Stimulated activated naive CD8-positive, alpha-beta T cell treated with anti-CD3 and anti-CD28 coated beads, Interleukin-15, Interleukin-2, amounts not matched to agents 100 U/mL and 50 U/mL, for 24 hours (primary cell): ENCODE data around the gene PCDH9.

Source experiments
- ATAC-seq: fragments of 150-1000 bp; cut with Tn5 transposase; one replicate; pipeline ENCODE4 v1.10.0; 2021
- DNase-seq: peaks from one replicate; pipeline ENCODE4 v3.0.0; 2021

Gene PCDH9

DNA sequence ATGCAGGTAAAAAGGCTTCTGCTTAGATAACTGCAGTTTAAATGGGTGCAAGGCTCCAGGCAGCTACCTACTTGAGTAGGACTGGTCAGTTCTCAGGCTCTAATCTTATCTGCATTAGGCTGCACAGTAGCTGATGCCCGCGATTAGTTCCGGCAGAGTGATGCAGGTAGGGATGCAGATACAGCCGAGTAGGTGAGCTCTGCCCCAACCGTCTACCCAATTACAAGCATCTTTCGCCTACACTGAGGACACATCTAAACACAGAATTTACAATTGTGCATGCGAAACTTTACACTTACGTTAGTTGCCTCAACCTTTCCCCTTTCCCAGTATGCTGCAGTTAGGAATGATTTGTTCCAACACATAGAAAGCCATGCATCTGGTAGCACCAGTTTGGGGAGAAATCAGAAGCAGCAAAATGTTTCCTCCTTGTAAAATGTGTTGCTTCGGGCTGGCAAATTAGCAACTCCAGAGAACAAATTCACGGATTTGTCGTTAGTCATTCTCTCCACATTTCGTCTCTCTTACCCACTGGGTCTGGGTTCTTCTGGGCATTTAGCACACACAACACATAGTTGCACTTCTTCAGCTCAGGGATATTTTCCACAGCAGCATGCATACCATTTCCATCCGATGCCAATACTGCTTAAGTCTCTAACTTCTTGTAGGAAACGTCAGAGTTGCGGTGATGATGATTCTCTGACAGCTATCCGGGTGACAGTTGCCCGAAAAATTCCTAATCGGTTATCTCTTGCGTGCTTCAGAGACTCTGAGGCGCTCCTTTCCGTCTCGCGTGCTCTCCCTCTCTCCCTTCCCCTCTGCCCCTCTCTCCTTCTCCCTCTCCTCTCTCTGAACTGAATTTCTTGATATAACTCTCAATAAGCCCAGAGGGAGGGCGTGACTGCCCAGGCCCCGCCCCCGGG lies at the start of gene PCDH9:
Gene PCDH9, minus strand, starts transcription at position 856 of the 923 bp plus-strand sequence. CDS start 1,896 bp downstream, outside the sequence.
- DNase-seq, result no peak
- ATAC-seq, result no peak

DNA sequence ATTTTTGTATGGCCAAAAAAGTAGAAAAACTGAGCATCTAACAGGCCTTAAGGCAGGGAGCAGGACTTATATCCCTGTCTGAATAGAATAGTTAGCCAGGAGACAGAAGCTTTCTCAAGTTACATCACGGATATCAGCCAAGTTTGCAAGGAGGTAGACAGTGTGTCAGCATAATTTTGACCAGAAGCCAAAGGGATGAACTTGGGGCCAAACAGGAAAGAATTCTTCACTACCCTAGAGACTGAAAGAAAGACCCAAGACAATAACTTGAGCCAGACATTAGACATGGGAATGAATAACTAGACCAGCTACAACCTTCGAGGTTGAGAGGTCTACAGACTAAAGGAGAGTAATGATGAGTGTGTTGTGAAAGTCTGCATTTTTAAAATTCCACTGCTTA lies 48.1 kb upstream of the PCDH9 start:
- DNase-seq (no peak), ATAC-seq (no peak)

DNA sequence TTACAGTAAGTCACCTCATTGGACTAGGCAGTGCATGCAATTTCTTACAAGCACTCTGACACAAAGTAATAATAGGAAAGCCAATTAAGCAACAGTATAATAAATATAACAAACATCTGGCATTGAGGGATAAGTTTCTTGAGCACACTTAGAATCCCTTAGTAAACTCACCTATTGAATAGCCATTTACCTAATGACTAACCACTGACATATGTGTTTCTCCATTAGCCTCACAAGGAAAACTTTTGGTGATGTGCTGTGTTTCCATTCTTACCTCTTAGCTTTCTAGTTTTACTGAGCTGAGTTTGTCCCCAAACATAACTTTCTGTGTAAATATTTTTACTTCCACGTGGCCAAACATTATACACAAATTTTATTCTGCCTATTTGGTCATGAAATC lies 47.4 kb upstream of the PCDH9 start:
- ATAC-seq, result no peak
- no peak for DNase-seq

DNA sequence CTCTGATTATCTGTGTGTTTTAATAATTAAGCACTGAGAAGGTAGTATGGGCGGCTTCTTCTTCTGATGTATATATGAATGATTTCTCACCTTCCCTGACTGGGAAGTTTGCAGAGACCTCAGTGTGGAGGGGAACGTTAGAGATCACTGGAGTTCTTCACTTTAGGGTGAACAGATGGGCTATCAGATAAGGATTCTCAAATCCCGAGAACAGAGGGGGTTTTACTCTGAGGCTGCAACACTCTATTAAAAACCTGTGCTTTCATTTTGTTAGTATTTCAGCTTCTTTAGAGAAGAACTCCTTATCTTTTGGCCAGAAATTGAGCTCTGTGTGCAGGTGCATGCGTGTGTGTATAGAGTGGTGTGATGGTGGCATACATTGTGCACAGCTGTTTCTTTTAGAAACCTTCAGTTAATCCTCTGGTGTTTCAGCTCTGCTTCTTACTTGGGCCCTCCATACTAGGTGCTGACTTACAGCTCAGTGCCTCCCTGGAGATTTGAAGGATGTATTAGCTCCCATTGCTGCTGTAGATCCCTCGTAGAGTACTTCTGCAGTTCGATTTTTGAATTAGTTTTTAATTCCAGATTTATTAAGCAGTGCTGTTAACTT lies 45.3 kb upstream of the PCDH9 start:
- ATAC-seq (no peak), DNase-seq (no peak)

- ATAC-seq (no peak), DNase-seq (no peak)
Measured at GRCh38 chr13:67273001-67273400, 42.9 kb upstream of the PCDH9 start.

GRCh38 chr13:67267136-67267535 lies 37.0 kb upstream of the PCDH9 start:
- ATAC-seq (no peak), DNase-seq (no peak)

DNA sequence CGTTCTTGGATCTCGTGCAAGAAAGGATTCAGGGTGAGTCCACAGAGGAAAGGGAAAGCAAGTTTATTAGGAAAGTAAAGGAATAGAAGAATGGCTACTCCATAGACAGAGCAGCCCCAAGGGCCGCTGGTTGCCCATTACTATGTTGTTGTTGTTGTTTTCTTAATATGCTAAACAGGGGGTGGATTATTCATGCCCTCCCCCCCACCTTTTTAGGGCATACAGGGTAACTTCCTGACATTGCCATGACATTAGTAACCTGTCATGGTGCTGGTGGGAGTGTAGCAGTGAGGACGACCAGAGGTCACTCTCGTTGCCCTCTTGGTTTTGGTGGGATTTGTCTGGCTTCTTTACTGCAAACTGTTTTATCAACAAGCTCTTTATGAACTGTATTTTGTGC lies 29.1 kb upstream of the PCDH9 start:
- no peak for DNase-seq
- no peak for ATAC-seq

- ATAC-seq (no peak), DNase-seq (no peak)
Measured at GRCh38 chr13:67258482-67258881, 28.3 kb upstream of the PCDH9 start.

- DNase-seq (no peak), ATAC-seq (no peak)
Measured at GRCh38 chr13:67238861-67239260, 8.7 kb upstream of the PCDH9 start.

DNA sequence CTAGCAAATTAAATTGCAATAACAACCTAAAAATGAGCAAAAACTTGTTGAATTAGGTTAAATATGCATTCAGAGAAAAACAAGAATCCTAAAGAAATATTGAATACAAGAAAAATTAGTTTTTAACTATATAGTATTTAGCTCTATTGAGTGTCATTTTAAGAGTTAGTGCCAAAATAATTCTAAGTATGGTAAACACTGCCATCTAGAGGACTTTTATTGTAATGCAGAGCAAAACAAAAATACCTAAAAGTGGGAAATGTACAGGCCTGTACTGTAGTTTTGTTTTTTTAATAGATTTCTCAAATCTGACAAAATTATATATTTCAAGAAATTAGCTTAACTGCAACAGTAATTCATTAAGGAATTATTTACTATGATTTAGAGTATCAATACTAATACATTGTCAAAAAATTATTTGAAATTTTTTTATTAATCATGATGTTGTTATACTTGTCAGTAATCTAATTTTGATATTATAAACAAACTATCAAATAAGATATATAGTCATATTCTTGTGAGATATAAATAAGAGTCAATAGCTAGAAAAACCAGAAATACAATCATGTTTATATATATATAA lies 8.2 kb upstream of the PCDH9 start:
- ATAC-seq (no peak), DNase-seq (no peak)

DNA sequence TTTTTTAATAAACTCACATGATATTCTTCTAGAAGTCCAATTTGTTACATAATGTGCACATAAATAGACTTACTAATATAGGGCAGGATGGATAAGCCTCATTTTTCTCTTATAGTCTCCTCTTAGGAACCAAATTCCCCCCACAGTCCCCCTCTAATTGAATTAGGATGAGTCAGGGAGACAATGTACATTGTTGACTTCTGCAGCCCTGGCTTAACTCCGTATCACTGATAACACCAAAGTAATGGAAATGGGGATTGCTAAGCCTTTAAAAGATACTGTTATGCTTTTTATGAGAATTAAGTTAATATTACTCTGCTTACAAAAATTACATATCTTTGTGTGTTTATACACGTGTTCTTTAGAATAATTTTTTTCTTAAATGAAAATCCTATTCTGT lies 5.1 kb upstream of the PCDH9 start:
- DNase-seq, result no peak
- no peak for ATAC-seq

DNA sequence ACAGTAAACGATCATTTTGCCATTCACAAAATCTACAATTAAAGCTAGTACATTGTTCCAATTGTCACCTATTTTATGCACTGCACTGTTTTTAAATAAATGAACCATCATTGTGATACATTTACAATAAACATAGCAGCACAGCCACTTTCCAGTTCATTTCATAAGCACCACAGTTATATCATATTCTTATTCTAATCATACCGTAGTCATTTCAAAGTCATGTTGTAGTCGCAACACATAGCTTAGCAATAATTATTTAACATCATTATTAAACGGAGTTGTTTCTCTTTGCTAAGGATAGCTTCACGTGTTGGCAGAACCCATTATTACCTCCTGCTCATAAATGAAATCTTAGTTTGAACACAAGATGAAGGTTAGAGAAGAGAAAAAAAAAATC lies 2.2 kb upstream of the PCDH9 start:
- ATAC-seq, result no peak
- no peak for DNase-seq

DNA sequence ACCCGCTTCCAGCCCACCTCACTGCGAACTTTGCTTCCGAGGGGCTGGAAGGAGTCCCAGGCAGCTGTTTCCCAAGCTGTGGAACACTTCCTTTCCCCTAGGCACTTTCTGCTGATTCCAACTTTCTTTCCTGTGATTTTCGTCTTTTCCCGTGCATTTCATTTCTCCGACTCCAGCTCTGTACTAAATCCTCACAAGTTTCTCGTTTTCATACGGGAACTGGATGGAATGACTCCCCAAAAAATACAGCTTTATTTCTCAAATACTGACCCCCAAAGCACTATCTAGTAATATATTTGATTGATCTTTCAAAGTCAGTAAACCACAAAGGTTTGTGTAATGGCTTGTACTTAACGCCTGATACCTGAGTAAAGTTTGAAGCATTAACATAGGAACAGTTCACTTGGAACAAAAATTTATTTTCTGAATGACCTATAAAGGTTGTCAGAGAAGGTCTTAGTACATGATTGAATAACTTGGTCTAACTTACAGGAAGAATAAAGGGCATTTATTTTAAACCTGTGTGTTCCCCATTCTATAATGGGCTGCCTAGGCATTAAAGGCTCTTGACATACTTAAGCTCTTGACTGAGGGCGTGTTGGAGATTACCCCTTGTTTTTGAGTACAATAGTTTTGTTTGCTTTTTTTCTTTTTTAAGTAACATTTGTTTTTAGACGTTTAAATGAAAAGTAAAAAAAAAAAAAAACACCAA lies 1.3 kb upstream of the PCDH9 start:
- DNase-seq (no peak), ATAC-seq (no peak)

DNA sequence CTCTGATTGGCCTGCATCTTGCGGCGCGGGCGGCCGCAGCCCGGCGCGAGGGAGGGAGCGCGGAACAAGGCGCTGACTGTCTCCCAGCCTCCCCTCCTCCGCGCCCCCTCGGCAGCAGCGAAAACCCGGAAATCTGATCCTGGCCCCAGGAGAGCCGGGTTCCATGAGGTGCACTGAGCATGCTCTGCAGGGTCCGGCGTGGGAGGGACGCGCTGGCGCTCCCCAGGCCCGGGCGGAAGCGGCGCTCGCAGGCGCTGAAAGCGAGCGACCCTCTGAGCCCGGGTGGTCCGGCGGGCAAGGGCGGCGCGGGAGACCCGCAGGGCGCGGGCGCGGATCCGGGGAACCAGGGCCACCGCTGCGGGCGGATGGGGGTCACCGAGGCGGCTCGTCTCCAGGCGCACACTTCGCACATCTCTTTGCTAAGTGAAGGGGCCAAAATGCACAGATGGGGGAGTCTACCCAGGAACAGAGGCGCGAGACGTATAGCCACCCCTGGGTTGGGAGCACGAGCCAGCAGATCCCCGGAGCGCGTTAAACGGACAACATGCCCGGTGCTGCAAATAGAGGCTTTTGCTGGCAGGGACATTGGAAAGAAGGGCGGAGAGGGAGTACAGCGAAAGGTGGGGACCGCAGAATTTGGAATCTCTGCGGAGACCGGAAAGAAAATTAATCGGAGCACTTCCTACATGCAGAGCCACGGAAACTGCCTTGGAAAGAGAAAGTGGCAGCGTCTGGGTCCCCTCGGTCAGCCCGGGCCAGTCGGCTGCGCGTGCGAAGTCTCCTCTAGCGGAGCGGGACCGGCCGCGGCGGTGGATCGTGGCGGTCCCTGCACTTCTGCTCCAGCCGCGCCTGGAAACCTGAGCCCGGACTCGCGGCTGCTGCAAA lies 510 bp upstream of the PCDH9 start:
- ATAC-seq (peak; percentile 96), DNase-seq (peak; percentile 92)

- no peak for DNase-seq
Measured at GRCh38 chr13:67228916-67229315, 1.2 kb downstream of the PCDH9 start.

GRCh38 chr13:67228031-67228430 lies 2.1 kb downstream of the PCDH9 start:
- DNase-seq (no peak), ATAC-seq (no peak)

More at GRCh38 chr13:67228916-67229315, 1.2 kb downstream of the PCDH9 start:
- ATAC-seq, result no peak

DNA sequence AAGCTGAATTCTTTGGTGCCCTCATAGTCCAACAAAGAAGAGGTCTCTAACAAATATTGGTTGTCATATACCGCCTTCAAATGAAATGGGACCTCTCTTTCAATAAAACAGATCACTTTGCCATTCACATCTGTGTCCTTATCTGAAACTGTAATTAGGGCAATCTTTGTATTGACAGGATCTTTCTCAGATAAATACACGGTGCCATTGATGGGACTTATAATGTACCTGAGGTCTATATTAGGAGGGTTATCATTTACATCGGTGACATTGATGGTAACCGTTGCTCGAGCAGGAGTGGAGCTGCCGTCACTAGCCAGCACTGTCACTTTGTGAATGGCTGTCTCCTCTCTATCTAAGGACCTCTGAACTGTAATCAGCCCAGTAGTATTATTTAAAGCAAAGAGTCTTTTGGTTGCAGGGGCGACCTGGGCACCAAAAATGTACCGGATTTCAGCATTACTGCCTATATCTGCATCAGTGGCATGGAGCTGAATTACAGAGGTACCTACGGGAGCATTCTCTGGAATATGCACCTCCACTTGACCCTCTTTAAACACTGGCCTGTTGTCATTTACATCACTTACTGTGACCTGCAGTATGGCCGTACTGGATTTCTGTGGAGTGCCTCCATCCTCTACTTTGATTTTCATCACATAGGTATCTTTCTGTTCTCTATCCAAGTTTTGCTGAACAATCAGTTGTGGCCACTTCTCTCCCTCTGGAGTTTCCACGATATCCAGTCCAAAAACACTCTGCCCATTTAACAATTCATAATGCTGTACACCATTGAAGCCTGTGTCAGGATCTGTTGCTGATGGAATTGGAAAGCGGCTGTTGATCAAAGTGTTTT lies 2.8 kb downstream of the PCDH9 start:
- ATAC-seq (no peak), DNase-seq (no peak)

GRCh38 chr13:67226696-67227095 lies 3.4 kb downstream of the PCDH9 start:
- ATAC-seq, result no peak

DNA sequence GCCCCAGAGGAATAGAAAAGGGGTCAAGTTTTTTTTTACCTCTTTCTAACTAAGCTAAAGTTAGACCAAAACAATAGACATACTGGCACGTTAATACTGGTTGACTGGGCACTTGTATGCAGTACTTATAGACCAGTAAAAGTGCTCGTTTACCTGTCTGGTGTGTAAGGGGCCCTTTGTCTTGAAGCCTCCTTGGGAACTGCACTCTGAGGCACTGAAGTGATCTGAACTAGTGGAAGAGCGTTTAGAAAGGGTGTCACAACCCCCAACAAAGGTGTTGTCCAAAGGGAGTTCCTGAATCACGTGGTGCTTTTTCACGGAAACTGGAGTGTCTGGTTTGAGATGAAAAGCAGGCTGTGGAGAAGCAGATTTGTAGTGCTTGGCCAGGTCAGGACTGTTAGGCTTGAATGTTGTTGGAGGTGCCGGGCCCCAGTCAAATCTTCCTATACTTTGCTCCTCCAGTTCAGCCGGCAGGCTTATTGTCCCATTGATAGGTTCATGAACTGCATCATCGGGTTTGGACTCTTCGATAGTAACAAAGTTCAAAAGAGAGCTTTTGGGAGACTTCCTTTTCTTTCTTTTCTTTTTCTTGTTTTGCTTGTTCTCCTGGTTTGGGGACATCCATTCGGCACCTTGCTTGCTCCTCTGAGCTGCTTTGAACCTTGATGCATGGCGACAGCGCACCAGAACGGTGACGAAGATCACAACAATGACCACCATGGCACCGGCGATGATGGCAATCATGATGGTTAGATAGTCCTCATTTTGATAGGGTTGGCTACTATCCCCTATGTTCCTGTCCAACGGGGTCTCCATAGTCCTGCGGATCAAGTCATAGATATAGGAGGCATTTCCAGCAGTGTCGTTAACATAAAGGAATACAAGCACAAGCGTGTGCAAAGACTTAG lies 4.6 kb downstream of the PCDH9 start:
- ATAC-seq (no peak), DNase-seq (no peak)

More at GRCh38 chr13:67226696-67227095, 3.4 kb downstream of the PCDH9 start:
- no peak for DNase-seq
